Vagina (tissue), 2 donors: Measurements from ENCODE around the gene GATAD2A. TPM values are rescaled to one million over a fixed set of nuclear protein-coding genes. Genes with fewer than 3 reads are reported as not detected.
"Not testable (repeated sequence)": the region's sequence is repeated elsewhere in the genome, so short reads cannot be mapped to it uniquely, and the experiment has no call there.

ENCODE experiments used
- DNase-seq, 2 donors: peaks; one replicate each; pipeline ENCODE4 v3.0.0-alpha.2; 2017; ENCODE audit errors: extremely low spot score in 2 of 2
- H3K27ac ChIP-seq: fragments of 200-600 bp; sonication (generic); one replicate; pipeline ENCODE4 v1.5.1; 2019
- H3K27me3 ChIP-seq: fragments of 200-600 bp; sonication (generic); one replicate; pipeline ENCODE4 v1.5.1; 2019
- H3K36me3 ChIP-seq, 2 donors: fragments of 200-600 bp; sonication (generic); one replicate each; pipeline ENCODE4 v1.5.1; 2017 to 2019
- H3K4me1 ChIP-seq: fragments of 200-600 bp; sonication (generic); one replicate; pipeline ENCODE4 v1.5.1; 2019
- H3K4me3 ChIP-seq, 2 donors: fragments of 200-600 bp; sonication (generic); 1 replicate in 1 of 2; 2 replicates in 1 of 2; pipeline ENCODE4 v1.5.1; 2016 to 2019
- H3K9me3 ChIP-seq: fragments of 200-600 bp; sonication (generic); one replicate; pipeline ENCODE4 v1.5.1; 2019
- CTCF ChIP-seq, 3 experiments: fragments of 450-650 bp in 2 of 3; fragments of 200-600 bp in 1 of 3; sonication (generic) in 1 of 3; IDR thresholded peaks; one replicate each; pipeline ENCODE4 v1.5.1; 2017 to 2019; ENCODE audit warnings: antibody characterized with exemption in 3 of 3, mild to moderate bottlenecking in 2 of 3, moderate library complexity in 2 of 3
- POLR2A ChIP-seq, 2 donors: fragments of 450-650 bp; IDR thresholded peaks; one replicate each; pipeline ENCODE4 v1.6.1; 2017; ENCODE audit warnings: antibody characterized with exemption in 2 of 2, mild to moderate bottlenecking in 2 of 2, moderate library complexity in 2 of 2
- POLR2AphosphoS5 ChIP-seq, 2 donors: sonication (generic); formaldehyde crosslinking; IDR thresholded peaks; one replicate each; pipeline ENCODE4 v1.9.0; 2017; ENCODE audit warnings: antibody characterized with exemption in 2 of 2, mild to moderate bottlenecking in 2 of 2, low read depth in 1 of 2; ENCODE audit not compliant: insufficient read depth in 1 of 2
- intact Hi-C: fragments of 100-400 bp; cut with DNase I; formaldehyde crosslinking; loops from one replicate; pipeline ENCODE4 v1.15.1; 2023
- total RNA-seq: library from RNA; depleted of rRNA; stranded (reverse); fragments of >200 nt; gene quantifications from one replicate; pipeline ENCODE4 v1.2.3, GENCODE V29; 2016

GATAD2A gene
- total RNA-seq, 1 donor from 2014 or later, result 49.6 TPM

- H3K9me3 ChIP-seq, result no peaks in the 10 kb centered on the region
- H3K4me3 ChIP-seq, result no peak overlapping the region
- no peaks in the 10 kb centered on the region for H3K36me3 ChIP-seq
- intact Hi-C loops, result no loop called here
- TF ChIP-seq POLR2A (IDR thresholded peaks at IDR 0.05), result no peak
- no peak for TF ChIP-seq CTCF (IDR thresholded peaks at IDR 0.05)
- peak; percentile 29 to 79 for TF ChIP-seq POLR2AphosphoS5 (IDR thresholded peaks at IDR 0.05; ENCODE audit: insufficient read depth in 1 of 2, low read depth in 1 of 2)
- peak overlapping the region; percentile 42 for H3K27ac ChIP-seq
- no peaks in the 10 kb centered on the region for H3K27me3 ChIP-seq
- peaks cover 16% of the 10 kb centered on the region for H3K4me1 ChIP-seq
- no peak for DNase-seq
These were observed 32.6 kb upstream of the GATAD2A start for GRCh38 chr19:19372656-19373416.

- Histone ChIP-seq H3K27ac (no peak overlapping the region), H3K27me3 (no peaks in the 10 kb centered on the region), H3K36me3 (no peaks in the 10 kb centered on the region), H3K9me3 (no peaks in the 10 kb centered on the region), H3K4me3 (no peak overlapping the region), H3K4me1 (peaks cover 16% of the 10 kb centered on the region)
- no peak for DNase-seq
- intact Hi-C loops, result no loop called here
- TF ChIP-seq CTCF (IDR thresholded peaks at IDR 0.05), result no peak
These were observed 25.9 kb upstream of the GATAD2A start for GRCh38 chr19:19379527-19379926.

- H3K9me3 ChIP-seq, H3K4me3 ChIP-seq, H3K27ac ChIP-seq, DNase-seq, H3K36me3 ChIP-seq, intact Hi-C loops, H3K27me3 ChIP-seq: not testable (repeated sequence)
- H3K4me1 ChIP-seq, result peaks cover 22% of the 10 kb centered on the region
These were observed 25.2 kb upstream of the GATAD2A start for GRCh38 chr19:19380316-19380715.

DNA sequence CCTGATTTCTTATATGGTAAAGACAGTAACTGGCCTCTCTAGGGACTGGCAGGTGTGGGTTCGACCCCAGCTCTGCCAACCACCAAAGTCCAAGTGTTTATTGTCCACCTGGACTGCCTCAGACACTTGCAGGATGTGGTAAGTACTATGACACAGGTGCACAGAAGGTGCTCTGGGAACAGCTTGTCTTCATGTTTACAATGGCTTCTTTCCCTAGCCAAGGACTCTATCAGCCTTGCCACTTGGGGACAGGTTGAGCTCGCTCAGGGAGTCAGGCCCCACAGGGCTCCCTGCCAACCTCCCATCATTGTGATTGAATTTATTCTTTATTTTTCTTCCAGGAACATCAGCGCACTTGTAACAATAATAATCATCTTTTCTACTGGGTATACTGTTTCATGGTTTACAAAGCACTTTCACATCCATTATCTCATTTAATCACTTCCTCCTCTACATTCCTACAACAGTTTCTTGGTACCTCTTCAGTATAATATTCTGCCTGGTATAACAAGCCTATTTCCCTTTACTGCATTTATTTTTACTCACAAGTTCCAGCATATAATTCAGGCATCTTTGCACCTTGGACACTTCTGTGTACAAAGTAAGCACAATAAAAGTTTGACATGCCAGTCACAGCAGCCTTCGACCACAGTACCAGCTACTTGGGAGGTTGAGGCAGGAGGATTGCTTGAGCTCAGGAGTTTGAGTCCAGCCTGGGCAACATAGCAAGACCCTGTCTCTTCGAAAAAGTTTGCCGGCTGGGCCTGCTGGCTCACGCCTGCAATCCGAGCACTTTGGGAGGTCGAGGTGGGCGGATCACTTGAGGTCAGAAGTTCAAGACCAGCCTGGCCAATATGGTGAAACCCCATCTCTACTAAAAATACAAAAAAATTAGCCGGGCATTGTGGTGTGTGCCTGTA lies 24.2 kb upstream of the GATAD2A start:
- no peaks in the 10 kb centered on the region for H3K9me3 ChIP-seq
- TF ChIP-seq POLR2A (IDR thresholded peaks at IDR 0.05), result no peak
- H3K36me3 ChIP-seq, result no peaks in the 10 kb centered on the region
- DNase-seq, result no peak
- peak overlapping the region; percentile 15 for H3K27ac ChIP-seq
- intact Hi-C loops, result no loop called here
- no peak overlapping the region for H3K4me3 ChIP-seq
- peaks cover 25% of the 10 kb centered on the region for H3K4me1 ChIP-seq
- H3K27me3 ChIP-seq, result no peaks in the 10 kb centered on the region

- Histone ChIP-seq H3K9me3 (no peaks in the 10 kb centered on the region), H3K27ac (no peak overlapping the region), H3K4me1 (peaks cover 34% of the 10 kb centered on the region), H3K27me3 (no peaks in the 10 kb centered on the region), H3K36me3 (no peaks in the 10 kb centered on the region), H3K4me3 (no peak overlapping the region)
- no peak for TF ChIP-seq CTCF (IDR thresholded peaks at IDR 0.05)
- no peak for TF ChIP-seq POLR2AphosphoS5 (IDR thresholded peaks at IDR 0.05; ENCODE audit: insufficient read depth in 1 of 2, low read depth in 1 of 2)
- TF ChIP-seq POLR2A (IDR thresholded peaks at IDR 0.05), result no peak
- intact Hi-C loops, result no loop called here
- no peak for DNase-seq
These were observed 23.4 kb upstream of the GATAD2A start for GRCh38 chr19:19382118-19382517.

DNA sequence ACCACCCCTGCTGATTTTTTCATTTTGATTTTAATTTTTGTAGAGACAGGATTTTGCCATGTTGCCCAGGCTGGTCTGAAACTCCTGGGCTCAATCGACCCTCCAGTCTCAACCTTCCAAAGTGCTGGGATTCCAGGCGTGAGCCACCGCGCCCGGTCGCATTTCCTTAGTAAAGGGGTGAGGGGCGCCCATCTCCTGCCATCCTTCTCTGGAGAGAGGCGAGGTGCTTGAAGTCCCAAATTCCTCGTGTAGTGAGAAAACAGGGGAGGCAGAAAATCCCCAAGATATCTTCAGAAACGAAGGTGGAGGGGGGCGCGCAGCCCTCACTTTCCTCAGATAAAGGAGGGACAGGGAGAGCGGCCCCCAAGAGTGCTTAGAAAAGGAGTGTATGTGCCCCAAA lies 21.0 kb upstream of the GATAD2A start:
- no peak for TF ChIP-seq CTCF (IDR thresholded peaks at IDR 0.05)
- no peak for TF ChIP-seq POLR2AphosphoS5 (IDR thresholded peaks at IDR 0.05; ENCODE audit: insufficient read depth in 1 of 2, low read depth in 1 of 2)
- no peak for TF ChIP-seq POLR2A (IDR thresholded peaks at IDR 0.05)
- Histone ChIP-seq H3K36me3 (no peaks in the 10 kb centered on the region), H3K4me3 (peak overlapping the region; percentile 66 to 98), H3K27me3 (no peaks in the 10 kb centered on the region), H3K4me1 (peaks cover 45% of the 10 kb centered on the region), H3K27ac (peak overlapping the region; percentile 87), H3K9me3 (no peaks in the 10 kb centered on the region)
- DNase-seq, result no peak
- intact Hi-C loops, result no loop called here
